ENCODE measurements around the gene GLI1. TPM values are rescaled to one million over a fixed set of nuclear protein-coding genes. Genes with fewer than 3 reads are reported as not detected.

Gene GLI1
- total and polyA plus RNA-seq, 2 of the 13 experiments (the other 11 are each of a cell fraction or from before 2014, with no cell fraction given), result 0.09 to 0.20 TPM

DNA sequence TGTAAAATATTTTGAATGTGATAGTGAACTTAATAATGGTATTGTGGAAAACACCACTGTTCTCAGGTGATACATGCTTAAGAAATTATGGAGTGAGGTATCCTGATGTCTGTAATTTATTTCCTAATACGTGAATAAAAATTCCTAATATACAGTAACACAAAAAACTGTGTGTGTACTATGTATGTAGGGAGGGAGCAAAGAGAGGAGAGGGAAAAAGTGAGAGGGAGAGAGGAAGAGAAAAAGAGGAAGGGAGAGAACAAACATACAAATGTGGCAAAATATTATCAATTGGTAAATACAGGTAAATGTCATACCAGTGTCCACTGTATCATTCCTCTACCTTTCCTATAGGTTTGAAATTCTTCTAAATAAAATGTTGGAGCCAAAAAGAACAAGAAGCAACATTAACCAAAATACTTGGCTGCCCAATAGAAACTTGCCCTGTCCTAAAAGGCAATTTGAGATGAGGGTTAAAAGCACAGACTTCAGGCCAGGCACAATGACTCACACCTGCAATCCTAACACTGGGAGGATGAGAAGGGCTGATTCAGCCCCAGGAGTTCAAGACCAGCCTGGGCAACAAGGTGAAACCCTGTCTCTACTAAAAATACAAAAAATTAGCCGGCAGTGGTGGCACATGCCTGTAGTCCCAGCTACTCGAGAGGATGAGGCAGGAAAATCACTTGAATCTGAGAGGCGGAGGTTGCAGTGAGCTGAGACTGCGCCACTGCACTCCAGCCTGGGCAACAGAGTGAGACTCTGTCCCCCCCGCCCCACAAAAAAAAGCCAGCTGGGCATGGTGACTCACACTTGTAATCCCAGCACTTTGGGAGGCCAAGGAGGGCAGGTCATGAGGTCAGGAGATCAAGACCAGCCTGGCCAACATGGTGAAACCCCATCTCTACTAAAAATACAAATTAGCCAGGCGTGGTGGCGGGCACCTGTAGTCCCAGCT lies 43.3 kb upstream of the GLI1 start (continued):
- TF ChIP-seq, protein P1, sequence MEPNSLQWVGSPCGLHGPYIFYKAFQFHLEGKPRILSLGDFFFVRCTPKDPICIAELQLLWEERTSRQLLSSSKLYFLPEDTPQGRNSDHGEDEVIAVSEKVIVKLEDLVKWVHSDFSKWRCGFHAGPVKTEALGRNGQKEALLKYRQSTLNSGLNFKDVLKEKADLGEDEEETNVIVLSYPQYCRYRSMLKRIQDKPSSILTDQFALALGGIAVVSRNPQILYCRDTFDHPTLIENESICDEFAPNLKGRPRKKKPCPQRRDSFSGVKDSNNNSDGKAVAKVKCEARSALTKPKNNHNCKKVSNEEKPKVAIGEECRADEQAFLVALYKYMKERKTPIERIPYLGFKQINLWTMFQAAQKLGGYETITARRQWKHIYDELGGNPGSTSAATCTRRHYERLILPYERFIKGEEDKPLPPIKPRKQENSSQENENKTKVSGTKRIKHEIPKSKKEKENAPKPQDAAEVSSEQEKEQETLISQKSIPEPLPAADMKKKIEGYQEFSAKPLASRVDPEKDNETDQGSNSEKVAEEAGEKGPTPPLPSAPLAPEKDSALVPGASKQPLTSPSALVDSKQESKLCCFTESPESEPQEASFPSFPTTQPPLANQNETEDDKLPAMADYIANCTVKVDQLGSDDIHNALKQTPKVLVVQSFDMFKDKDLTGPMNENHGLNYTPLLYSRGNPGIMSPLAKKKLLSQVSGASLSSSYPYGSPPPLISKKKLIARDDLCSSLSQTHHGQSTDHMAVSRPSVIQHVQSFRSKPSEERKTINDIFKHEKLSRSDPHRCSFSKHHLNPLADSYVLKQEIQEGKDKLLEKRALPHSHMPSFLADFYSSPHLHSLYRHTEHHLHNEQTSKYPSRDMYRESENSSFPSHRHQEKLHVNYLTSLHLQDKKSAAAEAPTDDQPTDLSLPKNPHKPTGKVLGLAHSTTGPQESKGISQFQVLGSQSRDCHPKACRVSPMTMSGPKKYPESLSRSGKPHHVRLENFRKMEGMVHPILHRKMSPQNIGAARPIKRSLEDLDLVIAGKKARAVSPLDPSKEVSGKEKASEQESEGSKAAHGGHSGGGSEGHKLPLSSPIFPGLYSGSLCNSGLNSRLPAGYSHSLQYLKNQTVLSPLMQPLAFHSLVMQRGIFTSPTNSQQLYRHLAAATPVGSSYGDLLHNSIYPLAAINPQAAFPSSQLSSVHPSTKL (CRISPR knock-in tag; IDR thresholded peaks at IDR 0.05), result no peak
- no peak for TF ChIP-seq ZKSCAN5 (CRISPR knock-in tag; IDR thresholded peaks at IDR 0.05)
- TF ChIP-seq, protein P2, sequence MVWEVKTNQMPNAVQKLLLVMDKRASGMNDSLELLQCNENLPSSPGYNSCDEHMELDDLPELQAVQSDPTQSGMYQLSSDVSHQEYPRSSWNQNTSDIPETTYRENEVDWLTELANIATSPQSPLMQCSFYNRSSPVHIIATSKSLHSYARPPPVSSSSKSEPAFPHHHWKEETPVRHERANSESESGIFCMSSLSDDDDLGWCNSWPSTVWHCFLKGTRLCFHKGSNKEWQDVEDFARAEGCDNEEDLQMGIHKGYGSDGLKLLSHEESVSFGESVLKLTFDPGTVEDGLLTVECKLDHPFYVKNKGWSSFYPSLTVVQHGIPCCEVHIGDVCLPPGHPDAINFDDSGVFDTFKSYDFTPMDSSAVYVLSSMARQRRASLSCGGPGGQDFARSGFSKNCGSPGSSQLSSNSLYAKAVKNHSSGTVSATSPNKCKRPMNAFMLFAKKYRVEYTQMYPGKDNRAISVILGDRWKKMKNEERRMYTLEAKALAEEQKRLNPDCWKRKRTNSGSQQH (CRISPR knock-in tag; IDR thresholded peaks at IDR 0.05; ENCODE audit: low read depth), result no peak
- TF ChIP-seq, protein P3, sequence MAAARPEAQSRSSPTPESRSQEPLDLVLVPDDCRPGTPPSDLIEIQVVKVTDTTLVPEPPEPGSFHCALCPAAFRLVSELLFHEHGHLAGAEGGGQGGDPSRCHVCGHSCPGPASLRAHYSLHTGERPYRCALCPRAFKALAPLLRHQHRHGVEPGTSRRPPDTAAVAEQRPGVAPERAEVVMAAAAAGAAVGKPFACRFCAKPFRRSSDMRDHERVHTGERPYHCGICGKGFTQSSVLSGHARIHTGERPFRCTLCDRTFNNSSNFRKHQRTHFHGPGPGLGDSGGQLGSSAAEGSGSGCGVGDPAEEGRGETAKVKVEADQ (CRISPR knock-in tag; IDR thresholded peaks at IDR 0.05; ENCODE audit: borderline replicate concordance), result no peak
- TF ChIP-seq ZNF782 (CRISPR knock-in tag; IDR thresholded peaks at IDR 0.05; ENCODE audit: borderline replicate concordance), result no peak
- peak; percentile 45; the same call in 1 of the 2 replicates for TF ChIP-seq ZNF121 (CRISPR knock-in tag; IDR thresholded peaks at IDR 0.05)

All from HepG2 (cell line).